GM12878 (cell line): ENCODE data around the gene SNX33. TPM values are rescaled to one million over a fixed set of nuclear protein-coding genes. Genes with fewer than 3 reads are reported as not detected.

Experiments used
- ATAC-seq: fragments of 200-7000 bp; cut with Tn5 transposase; 3 replicates; pipeline ENCODE4 v1.9.1; 2020; ENCODE audit warnings: mild to moderate bottlenecking, moderate library complexity
- BruUV-seq: library from RNA; stranded (reverse); fragments of 400-500 nt; replicated peaks from 2 replicates; lab custom pipeline; 2021; lab: Mats Ljungman, UMichigan
- CTCF ChIA-PET: fragments of 300-600 bp; sonication (Branson Sonifier 250); formaldehyde crosslinking; extraction: SDS; loops from one replicate; lab custom pipeline; 2021; ENCODE audit warnings: inconsistent platforms; lab: Yijun Ruan, JAX
- POLR2A ChIA-PET: fragments of 350-600 bp; formaldehyde crosslinking; extraction: SDS; loops from one replicate; lab custom pipeline; 2021; ENCODE audit warnings: inconsistent platforms; lab: Charles Lee
- RAD21 ChIA-PET: fragments of 300-600 bp; sonication (Branson Sonifier 250); formaldehyde crosslinking; loops from one replicate; lab custom pipeline; 2023; ENCODE audit warnings: antibody characterized with exemption; ENCODE audit not compliant: unreplicated experiment; lab: Charles Lee
- SMC1A ChIA-PET: fragments of 300-600 bp; sonication (Branson Sonifier 250); formaldehyde crosslinking; loops from one replicate; lab custom pipeline; 2023; ENCODE audit not compliant: unreplicated experiment, uncharacterized antibody; lab: Charles Lee
- DNase-seq: peaks from one replicate; pipeline ENCODE4 v3.0.0-alpha.2; 2011; ENCODE audit warnings: low read depth, low spot score
- FAIRE-seq: peaks from 3 replicates; lab custom pipeline; 2011; peaks lifted over from hg19 to GRCh38; lab: Jason Lieb, UNC
- H2AFZ ChIP-seq: 2 replicates; pipeline ENCODE4 v1.6.0; 2011; ENCODE audit warnings: low read depth, low read length, control low read depth; ENCODE audit not compliant: control insufficient read depth
- H3K27ac ChIP-seq: 2 replicates; pipeline ENCODE4 v1.5.1; 2011; ENCODE audit warnings: control low read depth; ENCODE audit not compliant: control insufficient read depth, insufficient read depth
- H3K27me3 ChIP-seq, 2 experiments: replicated peaks in 1 of 2; 2 replicates each; pipeline versions ENCODE4 v1.6.0 to v1.6.1; 2011; ENCODE audit warnings: low read length in 1 of 2; ENCODE audit not compliant: control insufficient read depth in 2 of 2, insufficient read depth in 2 of 2
- H3K36me3 ChIP-seq, 2 experiments: 2 replicates each; pipeline ENCODE4 v1.5.1; 2011; ENCODE audit warnings: low read length in 1 of 2; ENCODE audit not compliant: control insufficient read depth in 2 of 2, insufficient read depth in 2 of 2
- H3K4me1 ChIP-seq: 2 replicates; pipeline ENCODE4 v1.6.1; 2011; ENCODE audit warnings: mild to moderate bottlenecking, low read length, moderate library complexity, mixed read lengths; ENCODE audit not compliant: control insufficient read depth, insufficient read depth
- H3K4me2 ChIP-seq: 2 replicates; pipeline ENCODE4 v1.6.0; 2011; ENCODE audit warnings: control low read depth; ENCODE audit not compliant: control insufficient read depth, insufficient read depth
- H3K4me3 ChIP-seq: fragments of 200-600 bp; sonication (generic); 2 replicates; pipeline ENCODE4 v1.5.1; 2016
- H3K79me2 ChIP-seq: 2 replicates; pipeline ENCODE4 v1.6.0; 2011; ENCODE audit warnings: low read length; ENCODE audit not compliant: control insufficient read depth, insufficient read depth
- H3K9ac ChIP-seq: 2 replicates; pipeline ENCODE4 v1.8.0; 2011; ENCODE audit warnings: low read length, control low read depth, mixed read lengths; ENCODE audit not compliant: control insufficient read depth, insufficient read depth
- H3K9me3 ChIP-seq: replicated peaks from 3 replicates; pipeline ENCODE4 v1.5.1; 2011; ENCODE audit warnings: mild to moderate bottlenecking, low read length; ENCODE audit not compliant: control insufficient read depth, insufficient read depth
- H4K20me1 ChIP-seq: 2 replicates; pipeline ENCODE4 v1.6.0; 2011; ENCODE audit not compliant: control insufficient read depth, insufficient read depth
- BMI1 ChIP-seq: fragments of 450-650 bp; IDR thresholded peaks from 2 replicates; pipeline ENCODE4 v1.6.1; 2016; ENCODE audit warnings: mild to moderate bottlenecking, moderate library complexity, borderline replicate concordance
- CEBPB ChIP-seq, 2 experiments: fragments of 150-350 bp in 1 of 2; IDR thresholded peaks; 2 replicates each; pipeline ENCODE4 v1.6.1; 2012 to 2014; ENCODE audit warnings: low read depth in 2 of 2, low read length in 2 of 2, borderline replicate concordance in 1 of 2, inconsistent platforms in 1 of 2
- EGR1 ChIP-seq, 2 experiments: IDR thresholded peaks; 1 replicate in 1 of 2; 2 replicates in 1 of 2; pipeline ENCODE4 v1.6.1; 2011 to 2012; ENCODE audit warnings: low read depth in 2 of 2, low read length in 2 of 2, borderline replicate concordance in 1 of 2, mild to moderate bottlenecking in 1 of 2, moderate library complexity in 1 of 2
- FOS ChIP-seq: IDR thresholded peaks from 3 replicates; pipeline ENCODE4 v1.6.1; 2011; ENCODE audit warnings: borderline replicate concordance; ENCODE audit not compliant: insufficient read length; ENCODE audit errors: extremely low read depth
- HCFC1 ChIP-seq: fragments of 150-350 bp; IDR thresholded peaks from 2 replicates; pipeline ENCODE4 v1.6.1; 2014; ENCODE audit warnings: low read length
- JUNB ChIP-seq: IDR thresholded peaks from 2 replicates; pipeline ENCODE4 v1.6.1; 2016; ENCODE audit warnings: antibody characterized with exemption, mild to moderate bottlenecking
- JUND ChIP-seq: IDR thresholded peaks from 2 replicates; pipeline ENCODE4 v1.6.1; 2012; ENCODE audit warnings: low read depth, mild to moderate bottlenecking, low read length, improper control_type of control experiment, moderate library complexity
- MTA3 ChIP-seq: IDR thresholded peaks from 2 replicates; pipeline ENCODE4 v1.6.1; 2012; ENCODE audit warnings: low read length, inconsistent platforms, borderline replicate concordance
- NBN ChIP-seq: fragments of 450-650 bp; IDR thresholded peaks from 2 replicates; pipeline ENCODE4 v1.6.1; 2016
- NFYB ChIP-seq: IDR thresholded peaks from 2 replicates; pipeline ENCODE4 v1.6.1; 2011; ENCODE audit warnings: low read depth, mild to moderate bottlenecking, low read length, improper control_type of control experiment, moderate library complexity; ENCODE audit not compliant: insufficient read depth
- NR2C2 ChIP-seq: IDR thresholded peaks from 2 replicates; pipeline ENCODE4 v1.6.1; 2011; ENCODE audit warnings: borderline replicate concordance, low read depth; ENCODE audit not compliant: control insufficient read depth, insufficient read length
- POU2F2 ChIP-seq: IDR thresholded peaks from 3 replicates; pipeline ENCODE4 v1.6.1; 2011; ENCODE audit warnings: low read depth, mild to moderate bottlenecking, low read length, borderline replicate concordance
- SMAD5 ChIP-seq: IDR thresholded peaks from 2 replicates; pipeline ENCODE4 v1.6.1; 2016; ENCODE audit warnings: antibody characterized with exemption, low read depth
- SMARCA5 ChIP-seq: fragments of 450-650 bp; IDR thresholded peaks from 2 replicates; pipeline ENCODE4 v1.6.1; 2017; ENCODE audit warnings: mild to moderate bottlenecking
- SRF ChIP-seq, 2 experiments: IDR thresholded peaks; 2 replicates each; pipeline ENCODE4 v1.6.1; 2011; ENCODE audit warnings: low read depth in 2 of 2, low read length in 2 of 2, mild to moderate bottlenecking in 1 of 2, moderate library complexity in 1 of 2
- USF1 ChIP-seq: IDR thresholded peaks from 2 replicates; pipeline ENCODE4 v1.6.1; 2011; ENCODE audit warnings: borderline replicate concordance, low read depth, mild to moderate bottlenecking, moderate library complexity, mixed read lengths, low read length; ENCODE audit not compliant: insufficient read depth; ENCODE audit errors: extremely low read length
- YY1 ChIP-seq: IDR thresholded peaks from 2 replicates; pipeline ENCODE4 v1.6.1; 2011; ENCODE audit warnings: low read depth, mild to moderate bottlenecking, low read length
- ZBED1 ChIP-seq: IDR thresholded peaks from 2 replicates; pipeline ENCODE4 v1.6.1; 2016; ENCODE audit warnings: borderline replicate concordance
- ZBTB4 ChIP-seq: fragments of 450-650 bp; formaldehyde crosslinking; IDR thresholded peaks from 2 replicates; pipeline ENCODE4 v1.4.0; 2022; ENCODE audit warnings: mild to moderate bottlenecking, moderate library complexity
- WGBS: methylation state at CpG from one replicate; pipeline ENCODE4 v1.1.6; 2016; ENCODE audit warnings: low lambda C conversion rate; ENCODE audit not compliant: insufficient replicate concordance, insufficient coverage; ENCODE audit errors: missing lambda C conversion rate; 5-methylcytosine and 5-hydroxymethylcytosine counted together
- in situ Hi-C: fragments of 300-500 bp; cut with MboI; formaldehyde crosslinking; loops from 9 replicates; pipeline ENCODE4 v1.14.3; 2018; ENCODE audit warnings: mixed read lengths
- intact Hi-C: fragments of 100-400 bp; cut with micrococcal nuclease; formaldehyde crosslinking; loops from one replicate; pipeline ENCODE4 v1.14.2; 2022; ENCODE audit not compliant: unreplicated experiment
- polyA plus RNA-seq, 11 experiments: library from polyadenylated mRNA; depleted of rRNA in 4 of 11; unstranded in 6 of 11; stranded (reverse) in 5 of 11; fragments of >200 nt; fragmentation: Nextera tagmentation in 4 of 11; fragmentation: Illumina TruSeq in 1 of 11; extraction: Ambion mirVana in 4 of 11; extraction: Trizol in 1 of 11; gene quantifications; 1 replicate in 1 of 11; 2 replicates in 10 of 11; pipeline versions ENCODE4 v1.2.1 to v1.2.3, GENCODE V29; 2011 to 2016; ENCODE audit warnings: inconsistent platforms in 2 of 11, missing spikeins in 2 of 11, low read depth in 1 of 11
- total RNA-seq, 4 experiments: library from RNA; depleted of rRNA in 3 of 4; stranded (reverse); fragments of >200 nt in 3 of 4; fragmentation: Illumina TruSeq in 1 of 4; extraction: Trizol in 1 of 4; gene quantifications; 2 replicates each; pipeline versions ENCODE4 v1.2.1 to v1.2.3, GENCODE V29; 2013 to 2021
- TF ChIP-seq, protein P1 (sequence below): fragments of 450-650 bp; conservative IDR thresholded peaks from 2 replicates; pipeline ENCODE4 v1.6.1; 2017; ENCODE audit warnings: mild to moderate bottlenecking, moderate library complexity

SNX33 gene
- total and polyA plus RNA-seq, 10 of the 15 experiments (the other 5 are each of a cell fraction or from before 2014, with no cell fraction given): 0.13 to 1.9 (median 0.55) TPM

DNA sequence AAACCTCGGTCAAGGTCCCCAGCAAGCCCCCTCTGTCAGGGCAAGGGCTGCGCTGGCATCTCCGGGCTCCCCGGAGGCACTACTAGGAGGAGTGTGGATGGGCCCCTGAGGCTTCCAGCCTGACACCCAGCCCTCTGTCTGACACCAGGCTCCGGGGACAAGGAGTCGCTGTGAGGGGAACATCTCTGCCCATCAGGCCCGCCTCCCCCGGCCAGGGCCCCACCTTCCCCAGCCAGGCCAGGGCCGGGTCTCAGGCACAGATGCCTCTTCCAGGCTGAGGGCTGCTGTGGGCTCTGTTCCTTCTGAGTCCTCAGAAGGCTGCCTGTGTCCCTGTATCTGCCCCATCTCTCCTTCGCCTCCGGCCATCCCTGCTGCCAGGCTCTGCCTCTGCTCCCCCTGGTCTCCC lies 49.1 kb downstream of the SNX33 start:
- SMC1A ChIA-PET: no interaction called here
- CTCF ChIA-PET: no interaction called here
- Histone ChIP-seq H4K20me1 (no peaks in the 10 kb centered on the region), H3K79me2 (no peaks in the 10 kb centered on the region), H3K9me3 (no peaks in the 10 kb centered on the region), H3K4me2 (no peak overlapping the region), H3K36me3 (no peaks in the 10 kb centered on the region), H2AFZ (no peak overlapping the region), H3K9ac (no peak overlapping the region), H3K4me3 (no peak overlapping the region), H3K27me3 (no peaks in the 10 kb centered on the region), H3K27ac (no peak overlapping the region), H3K4me1 (peaks cover 48% of the 10 kb centered on the region)
- no peak for ATAC-seq
- BruUV-seq: no TSS peak
- intact Hi-C loops (no loop called here), in situ Hi-C loops (no loop called here)
- TF ChIP-seq ZBTB4 (CRISPR knock-in tag) (no peak), NBN (no peak), ZBED1 (no peak), NFYB (no peak), POU2F2 (no peak), HCFC1 (no peak), JUNB (no peak), BMI1 (no peak), JUND (no peak), MTA3 (no peak), EGR1 (IDR thresholded peaks at IDR 0.05; ENCODE audit: borderline replicate concordance in 1 of 2, low read depth in 2 of 2, low read length in 2 of 2) (no peak), YY1 (no peak), SMARCA5 (no peak), CEBPB (IDR thresholded peaks at IDR 0.05; ENCODE audit: borderline replicate concordance in 1 of 2, low read depth in 2 of 2, low read length in 2 of 2) (no peak), FOS (no peak), USF1 (no peak), SMAD5 (no peak), SRF (IDR thresholded peaks at IDR 0.05; ENCODE audit: low read depth in 2 of 2, low read length in 2 of 2) (no peak), NR2C2 (no peak)
- TF ChIP-seq, protein P1, sequence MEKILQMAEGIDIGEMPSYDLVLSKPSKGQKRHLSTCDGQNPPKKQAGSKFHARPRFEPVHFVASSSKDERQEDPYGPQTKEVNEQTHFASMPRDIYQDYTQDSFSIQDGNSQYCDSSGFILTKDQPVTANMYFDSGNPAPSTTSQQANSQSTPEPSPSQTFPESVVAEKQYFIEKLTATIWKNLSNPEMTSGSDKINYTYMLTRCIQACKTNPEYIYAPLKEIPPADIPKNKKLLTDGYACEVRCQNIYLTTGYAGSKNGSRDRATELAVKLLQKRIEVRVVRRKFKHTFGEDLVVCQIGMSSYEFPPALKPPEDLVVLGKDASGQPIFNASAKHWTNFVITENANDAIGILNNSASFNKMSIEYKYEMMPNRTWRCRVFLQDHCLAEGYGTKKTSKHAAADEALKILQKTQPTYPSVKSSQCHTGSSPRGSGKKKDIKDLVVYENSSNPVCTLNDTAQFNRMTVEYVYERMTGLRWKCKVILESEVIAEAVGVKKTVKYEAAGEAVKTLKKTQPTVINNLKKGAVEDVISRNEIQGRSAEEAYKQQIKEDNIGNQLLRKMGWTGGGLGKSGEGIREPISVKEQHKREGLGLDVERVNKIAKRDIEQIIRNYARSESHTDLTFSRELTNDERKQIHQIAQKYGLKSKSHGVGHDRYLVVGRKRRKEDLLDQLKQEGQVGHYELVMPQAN: no peak
- WGBS: 80% methylated on average over 11 of the region's 11 CpGs
- no peak for DNase-seq
- RAD21 ChIA-PET: no interaction called here
- FAIRE-seq: no peak
- POLR2A ChIA-PET: interaction anchor here (0.6 kb wide), 1 partner anchor 147 kb away, joined by 3 read pairs; the partner anchor contains the start of gene UBE2Q2
